HepG2 (cell line): Measurements from ENCODE around the gene ACAN. TPM values are rescaled to one million over a fixed set of nuclear protein-coding genes. Genes with fewer than 3 reads are reported as not detected.

Source experiments
- ATAC-seq: fragments of 200-7000 bp; cut with Tn5 transposase; 3 replicates; pipeline ENCODE4 v1.9.1; 2020; ENCODE audit warnings: mild to moderate bottlenecking, moderate library complexity
- BruUV-seq: library from RNA; stranded (reverse); fragments of 400-500 nt; replicated peaks from 2 replicates; lab custom pipeline; 2021; lab: Mats Ljungman, UMichigan
- CTCF ChIA-PET: fragments of 300-600 bp; formaldehyde crosslinking; extraction: SDS; loops from one replicate; lab custom pipeline; 2021; ENCODE audit warnings: low total read pairs, inconsistent platforms, low intra/inter-chr PET ratio; lab: Yijun Ruan, JAX
- POLR2A ChIA-PET: fragments of 350-600 bp; sonication (Branson Sonifier 250); formaldehyde crosslinking; loops from one replicate; lab custom pipeline; 2020; ENCODE audit warnings: antibody characterized with exemption, inconsistent platforms; lab: Yijun Ruan, JAX
- DNase-seq: peaks from one replicate; pipeline ENCODE4 v3.0.0-alpha.2; 2015; ENCODE audit warnings: low spot score
- FAIRE-seq: peaks from 3 replicates; lab custom pipeline; 2011; peaks lifted over from hg19 to GRCh38; lab: Jason Lieb, UNC
- H2AFZ ChIP-seq: one replicate; pipeline ENCODE4 v1.6.1; 2011; ENCODE audit warnings: low read length, inconsistent platforms
- H3K27ac ChIP-seq: fragments of 300-600 bp; 3 replicates; pipeline ENCODE4 v1.8.0; 2011; ENCODE audit warnings: mixed run types, mild to moderate bottlenecking, mixed read lengths, low read length, inconsistent platforms; ENCODE audit not compliant: insufficient read depth; ENCODE audit errors: extremely low read length
- H3K27me3 ChIP-seq, 2 experiments: fragments of 200-600 bp in 1 of 2; 2 replicates in 1 of 2; 3 replicates in 1 of 2; pipeline versions ENCODE4 v1.6.0 to v1.8.0; 2011; ENCODE audit warnings: low read length in 2 of 2, mild to moderate bottlenecking in 2 of 2, moderate library complexity in 2 of 2, inconsistent platforms in 1 of 2; ENCODE audit not compliant: insufficient read depth in 2 of 2, control insufficient read depth in 1 of 2
- H3K36me3 ChIP-seq, 2 experiments: fragments of 200-600 bp in 1 of 2; replicated peaks in 1 of 2; 2 replicates in 1 of 2; 3 replicates in 1 of 2; pipeline versions ENCODE4 v1.5.1 to v1.8.0; 2011; ENCODE audit warnings: low read length in 2 of 2, inconsistent platforms in 1 of 2; ENCODE audit not compliant: insufficient read depth in 2 of 2, control insufficient read depth in 1 of 2
- H3K4me1 ChIP-seq: 2 replicates; pipeline ENCODE4 v1.5.1; 2012; ENCODE audit warnings: low read length, inconsistent platforms; ENCODE audit not compliant: insufficient read depth
- H3K4me2 ChIP-seq: 2 replicates; pipeline ENCODE4 v1.6.0; 2011; ENCODE audit warnings: low read depth, low read length, inconsistent platforms
- H3K4me3 ChIP-seq, 3 experiments: fragments of 200-600 bp in 1 of 3; sonication (generic), shearing (Covaris generic) in 1 of 3; replicated peaks in 1 of 3; 2 replicates each; pipeline ENCODE4 v1.5.1; 2011 to 2016; ENCODE audit warnings: low read length in 3 of 3, inconsistent platforms in 2 of 3, low read depth in 2 of 3, mild to moderate bottlenecking in 2 of 3, control low read depth in 1 of 3, mixed read lengths in 1 of 3; ENCODE audit not compliant: insufficient read depth in 1 of 3
- H3K79me2 ChIP-seq: one replicate; pipeline ENCODE4 v1.6.1; 2011; ENCODE audit warnings: low read length, inconsistent platforms; ENCODE audit not compliant: insufficient read depth
- H3K9ac ChIP-seq: 2 replicates; pipeline ENCODE4 v1.6.0; 2011; ENCODE audit warnings: mild to moderate bottlenecking, low read depth, low read length, inconsistent platforms; ENCODE audit not compliant: insufficient read depth
- H3K9me3 ChIP-seq: 2 replicates; pipeline ENCODE4 v1.5.1; 2012; ENCODE audit warnings: mild to moderate bottlenecking, low read length
- H4K20me1 ChIP-seq: 2 replicates; pipeline ENCODE4 v1.6.0; 2011; ENCODE audit warnings: inconsistent platforms, mild to moderate bottlenecking, low read length, moderate library complexity; ENCODE audit not compliant: insufficient read depth
- HDAC1 ChIP-seq: sonication (generic); formaldehyde crosslinking; IDR thresholded peaks from 2 replicates; pipeline ENCODE4 v1.5.1; 2020; ENCODE audit warnings: mild to moderate bottlenecking, missing genetic modification reagents
- KLF9 ChIP-seq: IDR thresholded peaks from 2 replicates; pipeline ENCODE4 v1.6.1; 2016; ENCODE audit warnings: low read depth
- MEF2D ChIP-seq: sonication (generic); formaldehyde crosslinking; IDR thresholded peaks from 2 replicates; pipeline ENCODE4 v1.5.1; 2020; ENCODE audit warnings: mild to moderate bottlenecking, missing genetic modification reagents
- SIN3B ChIP-seq: fragments of 150-350 bp; IDR thresholded peaks from 2 replicates; pipeline ENCODE4 v1.6.1; 2014; ENCODE audit warnings: low read length
- ZNF33A ChIP-seq: sonication (generic); formaldehyde crosslinking; IDR thresholded peaks from 2 replicates; pipeline ENCODE4 v1.5.1; 2020; ENCODE audit warnings: missing genetic modification reagents, mild to moderate bottlenecking, moderate library complexity, borderline replicate concordance
- ZNF432 ChIP-seq: sonication (generic); formaldehyde crosslinking; IDR thresholded peaks from 2 replicates; pipeline ENCODE4 v1.5.0; 2020; ENCODE audit warnings: missing genetic modification reagents, mild to moderate bottlenecking, borderline replicate concordance
- ZNF446 ChIP-seq: sonication (generic); formaldehyde crosslinking; IDR thresholded peaks from 2 replicates; pipeline ENCODE4 v1.5.0; 2020; ENCODE audit warnings: mild to moderate bottlenecking, missing genetic modification reagents
- ZNF468 ChIP-seq: sonication (generic); formaldehyde crosslinking; IDR thresholded peaks from 2 replicates; pipeline ENCODE4 v1.8.0; 2022; ENCODE audit warnings: mild to moderate bottlenecking, moderate library complexity, missing genetic modification reagents
- ZNF501 ChIP-seq: sonication (generic); formaldehyde crosslinking; IDR thresholded peaks from 2 replicates; pipeline ENCODE4 v1.5.1; 2020; ENCODE audit warnings: mild to moderate bottlenecking, moderate library complexity, missing genetic modification reagents
- ZNF672 ChIP-seq: sonication (generic); formaldehyde crosslinking; IDR thresholded peaks from 2 replicates; pipeline ENCODE4 v1.8.1; 2022; ENCODE audit warnings: missing genetic modification reagents
- WGBS: methylation state at CpG from one replicate; pipeline ENCODE4 v1.1.6; 2017; ENCODE audit warnings: low lambda C conversion rate; 5-methylcytosine and 5-hydroxymethylcytosine counted together
- in situ Hi-C: cut with HindIII; loops from 2 replicates; pipeline ENCODE4 v1.10.0; 2017; ENCODE audit warnings: low pct_unique_long_range_greater_than_20kb; ENCODE audit not compliant: extremely low pct_ligation_motif_present
- intact Hi-C: fragments of 100-400 bp; cut with micrococcal nuclease; formaldehyde crosslinking; loops from one replicate; pipeline ENCODE4 v1.10.0; 2022; ENCODE audit not compliant: unreplicated experiment
- polyA plus RNA-seq, 8 experiments: library from polyadenylated mRNA; depleted of rRNA in 3 of 8; stranded (reverse) in 7 of 8; unstranded in 1 of 8; fragments of >200 nt; fragmentation: Illumina TruSeq in 4 of 8; extraction: Trizol in 4 of 8; gene quantifications; 2 replicates each; pipeline versions ENCODE4 v1.2.1 to v1.2.3, GENCODE V29; 2011 to 2016; ENCODE audit warnings: low read depth in 4 of 8, missing spikeins in 1 of 8, mixed read lengths in 1 of 8; ENCODE audit not compliant: insufficient read depth in 1 of 8
- total RNA-seq, 5 experiments: library from RNA; depleted of rRNA; stranded (reverse); fragments of >200 nt; fragmentation: Illumina TruSeq; extraction: Trizol; gene quantifications; 2 replicates each; pipeline ENCODE4 v1.2.3, GENCODE V29; 2016; ENCODE audit warnings: low read depth in 1 of 5
- TF ChIP-seq, protein P1 (sequence below): IDR thresholded peaks from 2 replicates; pipeline ENCODE4 v1.6.1; 2016; ENCODE audit warnings: mild to moderate bottlenecking

Gene ACAN
- total and polyA plus RNA-seq, 2 of the 13 experiments (the other 11 are each of a cell fraction or from before 2014, with no cell fraction given): not detected

DNA sequence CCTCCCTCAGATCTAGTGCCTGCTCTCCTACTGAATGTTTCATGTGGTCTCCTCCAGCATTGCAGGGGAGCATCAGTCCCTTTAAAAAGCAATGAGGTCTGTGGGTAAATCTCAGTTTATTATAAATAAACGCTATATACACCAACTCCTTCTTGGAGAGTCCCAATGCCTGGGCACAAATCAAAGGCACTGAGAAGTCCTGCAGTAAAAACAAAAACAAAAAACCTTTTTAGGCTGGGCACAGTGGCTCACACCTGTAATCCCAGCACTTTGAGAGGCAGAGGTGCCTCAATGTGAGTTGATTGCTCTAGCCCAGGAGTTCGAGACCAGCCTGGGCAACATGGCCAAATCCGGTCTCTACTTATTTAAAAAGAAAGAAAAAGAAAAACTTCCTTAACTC lies 45.0 kb downstream of the ACAN start:
- Histone ChIP-seq H4K20me1 (no peaks in the 10 kb centered on the region), H3K27me3 (peaks cover 1 to 38% of the 10 kb centered on the region in 2 experiments; a peak in 3 of 5 replicates), H3K36me3 (no peaks in the 10 kb centered on the region), H3K9me3 (no peaks in the 10 kb centered on the region), H3K27ac (no peak overlapping the region), H3K4me2 (no peak overlapping the region)
- FAIRE-seq (no peak), ATAC-seq (no peak), DNase-seq (no peak)
- POLR2A ChIA-PET: no interaction called here
- no peak for TF ChIP-seq MEF2D (CRISPR knock-in tag)
- TF ChIP-seq ZNF446 (CRISPR knock-in tag): no peak
- no peak for TF ChIP-seq ZNF468 (CRISPR knock-in tag)
- no peak for TF ChIP-seq HDAC1
- TF ChIP-seq SIN3B: no peak
- no peak for TF ChIP-seq ZNF33A (CRISPR knock-in tag)
- no peak for TF ChIP-seq ZNF432 (CRISPR knock-in tag)
- TF ChIP-seq ZNF672 (CRISPR knock-in tag): no peak
- TF ChIP-seq ZNF501 (CRISPR knock-in tag): no peak
- no peak for TF ChIP-seq KLF9
- TF ChIP-seq, protein P1, sequence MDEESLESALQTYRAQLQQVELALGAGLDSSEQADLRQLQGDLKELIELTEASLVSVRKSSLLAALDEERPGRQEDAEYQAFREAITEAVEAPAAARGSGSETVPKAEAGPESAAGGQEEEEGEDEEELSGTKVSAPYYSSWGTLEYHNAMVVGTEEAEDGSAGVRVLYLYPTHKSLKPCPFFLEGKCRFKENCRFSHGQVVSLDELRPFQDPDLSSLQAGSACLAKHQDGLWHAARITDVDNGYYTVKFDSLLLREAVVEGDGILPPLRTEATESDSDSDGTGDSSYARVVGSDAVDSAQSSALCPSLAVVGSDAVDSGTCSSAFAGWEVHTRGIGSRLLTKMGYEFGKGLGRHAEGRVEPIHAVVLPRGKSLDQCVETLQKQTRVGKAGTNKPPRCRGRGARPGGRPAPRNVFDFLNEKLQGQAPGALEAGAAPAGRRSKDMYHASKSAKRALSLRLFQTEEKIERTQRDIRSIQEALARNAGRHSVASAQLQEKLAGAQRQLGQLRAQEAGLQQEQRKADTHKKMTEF (CRISPR knock-in tag): no peak
- TF ChIP-seq, all 625 proteins: peak for 0
- H3K4me3 ChIP-seq: no peak overlapping the region
- intact Hi-C loops: no loop called here
- H3K4me1 ChIP-seq: no peaks in the 10 kb centered on the region
- WGBS: 56% methylated on average over 3 of the region's 3 CpGs
- in situ Hi-C loops: no loop called here
- H3K9ac ChIP-seq: no peak overlapping the region
- BruUV-seq: no TSS peak
- no peak overlapping the region for H2AFZ ChIP-seq
- no peaks in the 10 kb centered on the region for H3K79me2 ChIP-seq
- CTCF ChIA-PET: no interaction called here
